Keratinocyte (primary cell): ENCODE measurements around the gene DZIP1L.

Experiments used
- EZH2 ChIP-seq: IDR thresholded peaks from one replicate; pipeline ENCODE4 v1.6.1; 2012; ENCODE audit warnings: inconsistent platforms, mild to moderate bottlenecking, low read length, moderate library complexity
- TF ChIP-seq, protein P1 (sequence below), 3 experiments: IDR thresholded peaks in 1 of 3; conservative IDR thresholded peaks in 1 of 3; optimal IDR thresholded peaks in 1 of 3; 2 replicates in 2 of 3; 3 replicates in 1 of 3; pipeline versions ENCODE3 to v1.5.1; 2011; ENCODE audit warnings: low read length in 3 of 3, mild to moderate bottlenecking in 3 of 3, moderate library complexity in 2 of 3, control low read depth in 1 of 3, inconsistent platforms in 1 of 3; ENCODE audit not compliant: insufficient read depth in 2 of 3; ENCODE audit errors: extremely low read depth in 1 of 3

DNA sequence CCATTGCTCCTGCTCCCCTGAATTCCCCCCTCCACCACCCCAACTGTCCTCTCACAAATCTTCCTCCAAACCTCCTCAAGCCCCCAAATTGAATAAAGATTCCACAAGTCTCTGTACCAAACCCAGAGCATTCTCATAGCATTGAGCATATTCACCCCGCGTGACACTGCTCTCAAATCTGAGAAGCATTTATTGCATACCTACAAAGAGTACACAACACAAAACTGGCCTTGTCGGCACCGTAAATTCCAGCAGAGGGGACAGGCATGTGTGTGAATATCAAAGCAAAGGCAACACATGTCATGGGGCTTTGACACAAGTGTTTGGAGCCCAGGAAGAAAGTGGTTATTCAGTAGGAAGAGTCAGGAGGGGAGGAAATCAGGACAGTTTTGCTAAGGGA lies 102.9 kb downstream of the DZIP1L start:
- TF ChIP-seq, protein P1, sequence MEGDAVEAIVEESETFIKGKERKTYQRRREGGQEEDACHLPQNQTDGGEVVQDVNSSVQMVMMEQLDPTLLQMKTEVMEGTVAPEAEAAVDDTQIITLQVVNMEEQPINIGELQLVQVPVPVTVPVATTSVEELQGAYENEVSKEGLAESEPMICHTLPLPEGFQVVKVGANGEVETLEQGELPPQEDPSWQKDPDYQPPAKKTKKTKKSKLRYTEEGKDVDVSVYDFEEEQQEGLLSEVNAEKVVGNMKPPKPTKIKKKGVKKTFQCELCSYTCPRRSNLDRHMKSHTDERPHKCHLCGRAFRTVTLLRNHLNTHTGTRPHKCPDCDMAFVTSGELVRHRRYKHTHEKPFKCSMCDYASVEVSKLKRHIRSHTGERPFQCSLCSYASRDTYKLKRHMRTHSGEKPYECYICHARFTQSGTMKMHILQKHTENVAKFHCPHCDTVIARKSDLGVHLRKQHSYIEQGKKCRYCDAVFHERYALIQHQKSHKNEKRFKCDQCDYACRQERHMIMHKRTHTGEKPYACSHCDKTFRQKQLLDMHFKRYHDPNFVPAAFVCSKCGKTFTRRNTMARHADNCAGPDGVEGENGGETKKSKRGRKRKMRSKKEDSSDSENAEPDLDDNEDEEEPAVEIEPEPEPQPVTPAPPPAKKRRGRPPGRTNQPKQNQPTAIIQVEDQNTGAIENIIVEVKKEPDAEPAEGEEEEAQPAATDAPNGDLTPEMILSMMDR (optimal IDR thresholded peaks at IDR 0.05 in 1 of 3, IDR thresholded peaks at IDR 0.05 in 1 of 3, conservative IDR thresholded peaks at IDR 0.05 in 1 of 3; ENCODE audit: extremely low read depth in 1 of 3, insufficient read depth in 2 of 3, low read length in 3 of 3) = no peak
- TF ChIP-seq EZH2 = no peak
